A673 (cell line): Measurements from ENCODE around the gene USP48. TPM values are rescaled to one million over a fixed set of nuclear protein-coding genes. Genes with fewer than 3 reads are reported as not detected.

Experiments used
- BruUV-seq: library from RNA; stranded (reverse); fragments of 400-500 nt; replicated peaks from 2 replicates; lab custom pipeline; 2021; lab: Mats Ljungman, UMichigan
- CTCF ChIA-PET: fragments of 300-600 bp; sonication (Branson Sonifier 250); formaldehyde crosslinking; loops from one replicate; lab custom pipeline; 2022; ENCODE audit warnings: antibody characterized with exemption; lab: Charles Lee
- POLR2A ChIA-PET: fragments of 300-600 bp; sonication (Branson Sonifier 250); formaldehyde crosslinking; loops from one replicate; lab custom pipeline; 2022; ENCODE audit warnings: antibody characterized with exemption; ENCODE audit not compliant: low non-redundant PET; lab: Charles Lee
- DNase-seq: peaks from one replicate; pipeline ENCODE4 v3.0.0-alpha.2; 2015; ENCODE audit warnings: low spot score
- H3K27ac ChIP-seq: fragments of 200-600 bp; sonication (generic); 2 replicates; pipeline ENCODE4 v1.5.1; 2016; ENCODE audit warnings: mixed run types, low read depth, mild to moderate bottlenecking, mixed read lengths, antibody characterized with exemption, low read length; ENCODE audit not compliant: poor library complexity, severe bottlenecking
- H3K27me3 ChIP-seq: fragments of 200-600 bp; sonication (generic); replicated peaks from 2 replicates; pipeline ENCODE4 v1.6.1; 2017; ENCODE audit warnings: mixed run types, low read depth, mild to moderate bottlenecking, mixed read lengths, antibody characterized with exemption, low read length; ENCODE audit not compliant: insufficient read depth, poor library complexity
- H3K36me3 ChIP-seq: fragments of 200-600 bp; sonication (generic); 2 replicates; pipeline ENCODE4 v1.6.1; 2016; ENCODE audit warnings: mixed run types, mild to moderate bottlenecking, mixed read lengths, antibody characterized with exemption, low read length; ENCODE audit not compliant: insufficient read depth, poor library complexity, severe bottlenecking
- H3K4me1 ChIP-seq: fragments of 200-600 bp; sonication (generic); 2 replicates; pipeline ENCODE4 v1.6.1; 2017; ENCODE audit warnings: mixed run types, mild to moderate bottlenecking, mixed read lengths, antibody characterized with exemption, low read length; ENCODE audit not compliant: insufficient read depth, poor library complexity, severe bottlenecking
- H3K4me3 ChIP-seq: fragments of 200-600 bp; sonication (generic); 2 replicates; pipeline ENCODE4 v1.5.1; 2016; ENCODE audit warnings: low read depth, mixed run types, mild to moderate bottlenecking, mixed read lengths, low read length; ENCODE audit not compliant: poor library complexity, severe bottlenecking
- H3K9me3 ChIP-seq: fragments of 200-600 bp; sonication (generic); 2 replicates; pipeline ENCODE4 v1.6.1; 2016; ENCODE audit warnings: mixed run types, low read depth, mild to moderate bottlenecking, mixed read lengths, antibody characterized with exemption, low read length; ENCODE audit not compliant: poor library complexity, severe bottlenecking
- CTCF ChIP-seq: fragments of 300-800, 200-600 bp; sonication (generic); conservative IDR thresholded peaks from 2 replicates; pipeline ENCODE4 v1.5.1; 2017; ENCODE audit warnings: low read depth, mild to moderate bottlenecking, antibody characterized with exemption, low read length, moderate library complexity, mixed read lengths
- EZH2 ChIP-seq: fragments of 200-600 bp; sonication (generic); IDR thresholded peaks from 2 replicates; pipeline ENCODE4 v1.6.1; 2017; ENCODE audit warnings: borderline replicate concordance, low read depth, mild to moderate bottlenecking, mixed read lengths, antibody characterized with exemption, low read length; ENCODE audit not compliant: poor library complexity, severe bottlenecking
- intact Hi-C: fragments of 100-400 bp; cut with micrococcal nuclease; formaldehyde crosslinking; loops from one replicate; pipeline ENCODE4 v1.10.0; 2022; ENCODE audit not compliant: unreplicated experiment
- total RNA-seq: library from RNA; stranded (reverse); gene quantifications from 2 replicates; pipeline ENCODE4 v1.2.3, GENCODE V29; 2021

The USP48 gene
- total RNA-seq, 1 experiment from 2014 or later: 74.1 TPM

GRCh38 chr1:21641076-21641475 lies 141.9 kb downstream of the USP48 start:
- intact Hi-C loops: no loop called here
- ChIA-PET CTCF (no interaction called here), POLR2A (no interaction called here)
- Histone ChIP-seq H3K9me3 (no peaks in the 10 kb centered on the region), H3K36me3 (peaks cover 2% of the 10 kb centered on the region), H3K27ac (no peak overlapping the region), H3K27me3 (no peaks in the 10 kb centered on the region), H3K4me3 (no peak overlapping the region), H3K4me1 (peaks cover 28% of the 10 kb centered on the region)
- TF ChIP-seq CTCF: no peak
- TF ChIP-seq EZH2: no peak
- no peak for DNase-seq
- no TSS peak for BruUV-seq

- H3K9me3 ChIP-seq: no peaks in the 10 kb centered on the region
- no peak overlapping the region for H3K27ac ChIP-seq
- TF ChIP-seq EZH2: no peak
- TF ChIP-seq CTCF: no peak
- peaks cover 5% of the 10 kb centered on the region for H3K36me3 ChIP-seq
- no TSS peak for BruUV-seq
- ChIA-PET POLR2A (no interaction called here), CTCF (no interaction called here)
- peaks cover 24% of the 10 kb centered on the region for H3K4me1 ChIP-seq
- no peak overlapping the region for H3K4me3 ChIP-seq
- intact Hi-C loops: no loop called here
- H3K27me3 ChIP-seq: no peaks in the 10 kb centered on the region
- no peak for DNase-seq
These were observed 142.3 kb downstream of the USP48 start for GRCh38 chr1:21640653-21641052.

GRCh38 chr1:21639594-21640041 lies 143.3 kb downstream of the USP48 start:
- no peak for TF ChIP-seq EZH2
- TF ChIP-seq CTCF: no peak
- intact Hi-C loops: no loop called here
- Histone ChIP-seq H3K9me3 (no peaks in the 10 kb centered on the region), H3K4me1 (peaks cover 18% of the 10 kb centered on the region), H3K4me3 (no peak overlapping the region), H3K27me3 (no peaks in the 10 kb centered on the region), H3K36me3 (peaks cover 5% of the 10 kb centered on the region), H3K27ac (no peak overlapping the region)
- ChIA-PET POLR2A (no interaction called here), CTCF (no interaction called here)
- no peak for DNase-seq
- no TSS peak for BruUV-seq
